ENCODE results near the gene SLC25A3.
"Not testable (repeated sequence)": the region's sequence is repeated elsewhere in the genome, so short reads cannot be mapped to it uniquely, and the experiment has no call there.

The SLC25A3 gene

DNA sequence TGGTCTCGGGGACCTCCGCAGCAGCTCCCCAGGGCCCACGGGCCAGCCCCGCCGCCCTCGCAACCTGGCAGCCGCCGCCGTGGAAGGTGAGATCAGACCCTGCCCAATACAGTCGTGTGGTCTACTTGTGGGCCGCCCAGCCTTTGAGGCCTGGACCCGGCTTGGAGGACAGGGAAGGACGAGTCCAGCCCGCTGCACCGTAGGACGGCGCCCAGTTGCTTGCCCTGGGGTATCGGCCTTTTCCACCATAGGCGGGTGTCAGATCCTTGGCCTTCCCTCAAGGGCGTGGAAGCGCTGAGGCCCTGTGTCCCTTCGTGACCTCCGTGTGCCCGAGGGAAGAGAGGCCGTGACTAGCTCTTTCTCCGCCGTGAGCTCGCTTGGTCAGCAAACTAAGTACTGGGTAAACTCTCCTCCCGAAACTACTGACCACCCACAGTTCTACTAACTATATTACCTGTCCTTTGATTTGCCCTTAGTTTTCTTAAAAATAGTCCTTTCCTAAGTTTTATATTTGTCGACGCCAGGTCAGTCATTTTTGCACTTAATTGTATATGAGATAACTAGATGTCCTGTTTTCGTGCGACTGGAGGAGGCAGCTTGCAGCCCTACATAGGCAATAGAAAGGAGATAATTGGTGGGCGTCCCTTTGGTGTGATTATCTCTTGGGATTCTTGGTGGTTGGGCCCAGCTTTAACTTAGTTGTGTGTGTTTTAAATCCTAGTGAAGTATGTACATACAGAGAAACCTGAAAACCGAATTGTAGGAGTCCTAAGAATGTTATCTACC is 757 bp downstream of the SLC25A3 start:
- DNase-seq (ENCODE audit: low read depth, low spot score), result no peak

DNA sequence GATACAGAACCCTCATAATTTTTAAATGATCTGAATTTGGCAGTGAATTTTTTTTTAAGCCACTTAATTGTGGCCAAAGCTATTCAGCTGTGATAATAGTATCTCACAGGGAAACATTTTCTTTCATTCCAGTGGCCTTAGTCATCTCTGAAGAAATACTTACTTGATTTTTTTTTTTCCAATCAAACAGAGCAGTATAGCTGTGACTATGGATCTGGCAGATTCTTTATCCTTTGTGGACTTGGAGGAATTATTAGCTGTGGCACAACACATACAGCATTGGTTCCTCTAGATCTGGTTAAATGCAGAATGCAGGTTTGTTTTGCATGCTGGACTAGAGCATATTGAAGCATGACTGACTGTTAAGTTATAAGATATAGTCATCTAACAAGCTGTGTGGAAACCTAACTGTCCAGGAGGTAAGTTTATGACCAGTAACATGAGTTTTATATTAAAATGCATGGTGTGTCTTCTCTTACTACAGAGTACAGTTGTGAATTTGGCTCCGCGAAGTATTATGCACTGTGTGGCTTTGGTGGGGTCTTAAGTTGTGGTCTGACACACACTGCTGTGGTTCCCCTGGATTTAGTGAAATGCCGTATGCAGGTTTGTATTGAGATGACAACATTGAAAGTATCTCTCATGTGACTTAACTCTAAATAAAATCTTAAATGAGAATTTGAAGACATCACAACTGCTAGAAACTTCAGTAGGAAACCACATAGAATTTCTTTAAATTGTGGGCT is 1.9 kb downstream of the SLC25A3 start:
- peak; percentile 7 for DNase-seq (ENCODE audit: low read depth, low spot score)

DNA sequence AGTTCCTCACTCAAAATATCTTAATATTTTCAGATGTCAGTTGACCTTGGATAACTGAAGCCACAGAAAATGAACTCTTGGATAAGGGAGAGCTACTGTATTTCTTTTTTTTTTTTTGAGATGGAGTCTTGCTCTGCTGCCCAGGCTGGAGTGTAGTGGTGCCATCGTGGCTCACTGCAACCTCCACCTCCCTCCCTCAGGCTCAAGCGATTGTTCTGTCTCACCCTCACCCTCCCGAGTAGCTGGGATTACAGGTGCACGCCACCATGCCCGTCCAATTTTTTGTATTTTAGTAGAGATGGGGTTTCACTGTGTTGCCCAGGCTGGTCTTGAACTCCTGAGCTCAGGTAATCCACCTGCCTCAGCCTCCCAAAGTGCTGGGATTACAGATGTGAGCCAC is 3.8 kb downstream of the SLC25A3 start:
- not testable (repeated sequence) for DNase-seq (ENCODE audit: low read depth, low spot score)

DNA sequence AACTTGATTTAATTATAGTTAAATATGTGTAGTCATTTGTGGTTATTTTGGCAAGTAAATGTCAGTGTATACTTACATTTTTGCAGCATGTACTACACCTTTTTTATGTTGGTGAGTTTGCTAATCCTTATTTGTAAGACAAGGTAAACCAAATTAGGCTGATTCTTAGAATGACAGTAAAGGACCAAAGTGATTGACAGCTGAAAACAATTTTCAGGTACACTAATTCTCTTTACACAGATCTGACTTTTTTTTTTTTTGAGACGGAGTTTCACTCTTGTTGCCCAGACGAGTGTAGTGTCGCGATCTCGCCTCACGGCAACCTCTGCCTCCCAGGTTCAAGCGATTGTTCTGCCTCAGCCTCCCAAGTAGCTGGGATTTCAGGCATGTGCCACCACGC is 8.4 kb downstream of the SLC25A3 start:
- DNase-seq (ENCODE audit: low read depth, low spot score), result no peak

DNA sequence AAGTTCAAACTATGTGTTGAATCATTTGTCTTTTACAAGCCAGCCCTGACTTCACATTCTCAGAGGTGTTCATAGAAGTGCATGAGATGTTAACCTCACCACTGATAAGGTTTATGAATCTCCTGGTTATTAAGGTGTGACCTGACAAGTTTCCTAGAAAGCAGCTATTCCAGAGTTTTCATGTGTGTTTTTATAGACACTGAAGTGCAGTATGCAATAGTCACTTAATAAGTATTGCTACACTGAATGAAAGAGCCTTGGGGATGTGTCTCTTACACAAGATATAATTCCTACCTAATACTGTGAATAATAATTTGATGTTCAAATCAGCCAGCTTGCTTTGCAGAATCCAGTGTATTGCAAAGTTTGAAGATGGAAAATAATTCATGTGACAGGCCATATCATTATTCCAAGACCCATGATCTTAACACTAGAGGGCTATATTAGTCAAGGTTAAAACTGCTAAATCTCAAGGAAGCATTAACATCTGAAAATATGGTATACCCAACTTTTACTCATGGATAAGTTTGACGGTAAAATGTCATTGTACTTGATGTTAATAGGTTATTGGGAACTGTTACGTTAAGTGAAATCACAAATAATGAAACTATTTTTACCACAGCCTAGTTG is 13.0 kb downstream of the SLC25A3 start:
- DNase-seq (ENCODE audit: low read depth, low spot score), result no peak

DNA sequence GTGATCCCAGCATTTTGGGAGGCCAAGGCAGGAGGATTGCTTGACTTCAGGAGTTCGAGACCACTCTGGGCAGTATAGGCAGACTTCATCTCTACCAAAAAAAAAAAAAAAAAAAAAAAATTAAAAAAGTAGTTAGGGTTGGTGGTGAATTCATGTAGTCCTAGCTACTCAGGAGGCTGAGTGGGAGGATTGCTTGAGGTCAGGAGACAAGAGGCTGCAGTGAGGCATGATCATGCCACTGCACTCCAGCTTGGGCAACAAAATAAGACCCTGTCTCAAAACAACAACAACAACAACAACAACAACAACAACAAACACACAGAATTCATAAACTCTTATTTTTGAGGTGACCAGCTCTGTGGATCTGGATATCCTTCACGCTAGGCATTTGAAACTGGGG is 17.1 kb downstream of the SLC25A3 start:
- DNase-seq (ENCODE audit: low read depth, low spot score), result no peak

DNA sequence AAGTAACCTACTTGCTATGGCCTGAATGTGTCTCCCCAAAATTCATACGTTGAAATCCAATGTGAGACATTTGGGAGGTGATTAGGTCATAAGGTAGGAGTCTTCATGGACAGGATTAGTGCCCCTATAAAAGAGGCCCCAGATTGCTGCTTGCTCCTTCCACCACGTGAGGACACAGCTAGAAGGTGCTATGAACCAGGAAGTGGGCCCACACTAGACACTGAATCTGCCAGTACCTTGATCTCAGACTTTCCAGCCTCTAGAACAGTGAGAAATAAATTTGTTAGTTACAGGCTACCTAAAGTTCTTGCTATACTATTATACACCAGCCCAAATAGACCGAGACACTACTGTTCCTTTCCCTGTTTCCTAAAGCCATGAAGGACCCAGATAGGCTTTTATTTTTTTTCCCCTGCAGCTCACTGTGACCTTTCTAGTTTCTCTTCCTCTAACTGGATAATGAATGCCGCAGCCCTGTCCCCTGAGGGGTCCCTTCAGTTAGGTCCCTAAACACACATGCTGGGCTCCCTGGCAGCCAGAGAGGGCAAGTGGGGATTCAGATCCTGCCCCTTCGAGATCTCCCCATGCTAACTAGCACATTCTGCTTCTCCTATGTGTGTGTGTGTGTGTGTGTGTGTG is 19.3 kb downstream of the SLC25A3 start:
- no peak for DNase-seq (ENCODE audit: low read depth, low spot score)

DNA sequence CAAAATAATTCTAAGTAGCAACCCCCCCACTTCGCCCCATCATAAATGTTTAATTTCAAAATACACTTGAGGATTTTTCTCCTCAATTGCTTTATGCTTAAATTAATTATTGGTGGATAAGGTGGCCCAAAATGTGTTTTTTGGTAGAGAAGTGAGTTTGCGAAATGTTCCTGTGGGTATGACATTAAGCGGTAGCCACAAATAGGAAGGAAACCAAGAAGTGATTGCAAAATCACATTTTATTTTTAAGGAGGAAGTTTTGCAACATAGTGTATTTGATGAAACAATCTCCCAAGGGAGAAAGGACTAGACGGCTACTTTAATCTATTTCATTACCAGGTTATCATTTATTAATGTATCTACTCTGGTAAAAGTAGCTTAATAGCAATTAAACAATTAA is 25.5 kb downstream of the SLC25A3 start:
- DNase-seq (ENCODE audit: low read depth, low spot score), result no peak

DNA sequence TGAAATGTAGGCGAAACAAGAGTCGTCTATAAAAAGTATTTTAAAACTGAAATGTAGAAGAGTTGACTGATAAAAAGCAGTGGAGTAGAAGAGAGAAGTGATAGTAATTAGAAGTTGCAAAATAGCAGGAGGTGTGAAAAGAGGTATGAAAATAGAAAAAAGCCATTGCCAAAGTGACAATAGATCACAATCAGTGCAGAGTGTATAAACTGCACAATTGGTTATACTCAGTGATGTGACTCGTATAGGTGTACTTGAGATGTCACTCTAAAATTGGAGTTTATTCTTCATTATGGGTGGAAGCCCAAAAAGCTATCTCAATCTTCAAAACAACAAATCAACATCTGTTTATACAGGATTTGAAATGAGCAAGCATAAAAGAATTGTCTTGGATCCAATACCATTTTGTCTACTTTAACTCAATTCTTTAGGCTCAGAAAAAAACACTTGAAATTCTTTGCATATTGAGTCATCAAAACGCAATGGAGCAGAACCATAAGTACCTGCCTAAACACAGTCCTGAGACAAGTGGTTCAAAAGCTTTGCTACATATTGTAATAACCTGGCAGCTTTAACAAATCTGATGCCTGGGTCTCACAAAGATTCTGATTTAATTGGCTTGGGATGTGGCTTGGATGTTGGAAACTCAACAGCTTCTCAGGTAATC is 42.3 kb downstream of the SLC25A3 start:
- DNase-seq (ENCODE audit: low read depth, low spot score), result no peak

DNA sequence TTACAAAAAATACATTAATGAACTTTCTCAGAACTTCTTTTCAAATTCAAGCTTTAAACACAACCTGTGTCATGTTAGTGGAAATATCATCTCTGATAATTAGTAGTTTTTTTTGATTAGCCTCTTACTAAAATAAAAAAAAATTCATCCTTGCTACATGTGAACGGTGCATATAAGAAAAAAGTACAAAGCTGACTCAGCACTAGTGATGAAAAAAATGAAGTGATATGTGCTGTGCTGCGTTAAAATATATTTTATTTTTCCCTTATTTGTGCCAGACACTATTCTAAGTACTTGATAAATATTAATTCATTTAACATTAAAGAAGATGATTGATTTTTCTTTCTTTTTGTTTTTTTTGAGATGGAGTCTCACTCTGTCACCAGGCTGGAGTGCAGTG is 43.6 kb downstream of the SLC25A3 start:
- DNase-seq (ENCODE audit: low read depth, low spot score), result no peak

DNA sequence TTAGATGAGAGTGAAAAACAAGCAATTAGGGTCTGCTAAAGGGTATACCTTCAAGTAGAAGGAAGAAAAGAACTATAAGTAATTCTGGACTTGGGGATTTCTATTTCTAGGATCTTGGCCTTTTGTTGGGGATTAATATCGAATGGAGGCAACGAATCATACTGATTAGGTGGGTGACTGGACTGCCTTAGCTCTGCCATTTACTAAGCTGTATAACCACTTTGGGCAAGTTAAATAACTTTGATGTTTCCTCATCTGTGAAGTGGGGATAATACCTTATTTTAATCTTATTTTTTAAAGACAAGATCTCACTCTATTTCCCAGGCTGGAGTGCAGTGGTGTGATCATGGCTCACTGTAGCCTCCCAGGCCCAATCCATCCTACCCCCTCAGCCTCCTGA is 44.5 kb downstream of the SLC25A3 start:
- DNase-seq (ENCODE audit: low read depth, low spot score), result no peak

DNA sequence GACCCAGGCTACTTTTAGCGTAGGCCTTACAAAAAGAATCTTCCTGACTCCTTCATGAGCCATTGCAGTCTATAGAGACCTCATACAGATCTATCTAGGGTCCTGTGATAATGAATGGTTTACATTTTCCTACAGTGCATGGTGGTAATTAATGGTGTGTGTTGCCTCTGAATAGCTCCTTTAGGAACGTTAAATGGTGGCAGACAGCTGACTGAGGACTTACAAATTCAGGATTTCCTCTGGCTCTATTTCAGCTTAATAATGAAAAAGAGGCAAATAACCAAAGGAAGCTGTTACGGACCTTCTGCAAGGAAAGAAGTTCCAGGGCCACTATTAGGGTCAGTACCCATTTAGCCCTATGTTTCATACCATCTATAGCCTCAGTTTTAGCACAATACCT is 46.0 kb downstream of the SLC25A3 start:
- DNase-seq (ENCODE audit: low read depth, low spot score), result no peak

DNA sequence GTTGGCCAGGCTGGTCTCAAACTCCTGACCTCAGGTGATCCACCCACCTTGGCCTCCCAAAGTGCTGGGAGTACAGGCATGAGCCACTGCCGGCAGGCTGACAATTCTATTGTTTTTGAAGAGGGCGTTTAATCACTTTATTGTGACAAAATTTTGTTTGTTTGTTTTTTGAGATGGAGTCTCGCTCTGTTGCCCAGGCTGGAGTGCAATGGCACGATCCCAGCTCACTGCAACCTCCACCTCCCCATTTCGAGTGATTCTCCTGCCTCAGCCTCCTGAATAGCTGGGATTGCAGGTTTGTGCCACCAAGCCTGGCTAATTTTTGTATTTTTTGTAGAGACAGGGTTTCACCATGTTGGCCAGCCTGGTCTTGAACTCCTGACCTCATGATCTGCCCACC is 49.3 kb downstream of the SLC25A3 start:
- DNase-seq (ENCODE audit: low read depth, low spot score), result not testable (repeated sequence)

DNA sequence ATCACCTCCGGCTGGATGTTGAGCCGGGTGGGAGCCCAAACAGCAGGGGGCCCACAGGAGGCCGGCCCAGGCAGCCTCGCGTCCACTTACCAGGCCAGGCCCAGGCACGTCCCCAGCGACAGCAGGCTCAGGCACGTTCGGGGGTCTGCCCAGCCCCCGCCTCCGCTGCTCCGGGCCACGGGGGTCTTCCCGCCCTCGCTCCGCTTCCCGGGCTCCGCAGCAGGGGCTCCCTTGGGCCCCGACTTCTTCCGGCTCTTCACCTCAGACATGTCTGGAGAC is 50.9 kb downstream of the SLC25A3 start:
- no peak for DNase-seq (ENCODE audit: low read depth, low spot score)

DNA sequence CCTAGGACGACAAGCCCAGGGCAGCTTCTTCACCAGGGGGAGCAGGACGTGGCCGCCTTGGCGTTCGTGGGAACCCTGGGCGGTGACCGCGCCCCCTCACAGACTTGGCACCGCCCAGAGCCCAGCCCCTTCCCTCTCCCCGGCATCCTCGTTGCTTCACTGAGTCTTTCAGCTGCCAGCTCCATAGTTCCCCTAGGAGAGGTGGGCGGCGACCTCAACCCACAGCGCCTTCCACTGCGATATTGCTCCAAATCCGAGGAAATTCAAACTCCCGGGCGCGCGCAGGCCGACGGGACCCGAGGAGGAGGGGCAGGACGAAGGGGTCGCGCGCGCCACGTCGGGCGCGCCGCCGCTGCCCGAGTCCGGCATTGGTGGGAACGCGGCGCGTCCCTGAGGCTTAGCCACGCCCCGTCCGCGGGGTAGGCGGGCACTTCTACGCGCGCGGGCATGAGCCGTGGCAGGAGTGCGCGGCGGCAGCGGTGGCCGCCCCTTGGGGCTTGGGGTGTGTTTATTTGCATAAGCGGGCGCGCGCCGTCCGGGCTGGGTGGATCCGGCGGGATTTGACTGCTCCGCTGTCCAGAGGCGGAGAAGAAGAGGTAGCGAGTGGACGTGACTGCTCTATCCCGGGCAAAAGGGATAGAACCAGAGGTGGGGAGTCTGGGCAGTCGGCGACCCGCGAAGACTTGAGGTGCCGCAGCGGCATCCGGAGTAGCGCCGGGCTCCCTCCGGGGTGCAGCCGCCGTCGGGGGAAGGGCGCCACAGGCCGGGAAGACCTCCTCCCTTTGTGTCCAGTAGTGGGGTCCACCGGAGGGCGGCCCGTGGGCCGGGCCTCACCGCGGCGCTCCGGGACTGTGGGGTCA is 51.5 kb downstream of the SLC25A3 start, which contains the start of the genes APAF1 and IKBIP:
Gene APAF1 (plus strand): TSS at position 579 of the 860 bp plus-strand sequence. CDS start 3,070 bp downstream, outside the sequence.
Gene IKBIP (minus strand): TSS at position 77 of the 860 bp plus-strand sequence. CDS start 87 bp downstream, outside the sequence.
- DNase-seq (ENCODE audit: low read depth, low spot score), result peak; percentile 93

DNA sequence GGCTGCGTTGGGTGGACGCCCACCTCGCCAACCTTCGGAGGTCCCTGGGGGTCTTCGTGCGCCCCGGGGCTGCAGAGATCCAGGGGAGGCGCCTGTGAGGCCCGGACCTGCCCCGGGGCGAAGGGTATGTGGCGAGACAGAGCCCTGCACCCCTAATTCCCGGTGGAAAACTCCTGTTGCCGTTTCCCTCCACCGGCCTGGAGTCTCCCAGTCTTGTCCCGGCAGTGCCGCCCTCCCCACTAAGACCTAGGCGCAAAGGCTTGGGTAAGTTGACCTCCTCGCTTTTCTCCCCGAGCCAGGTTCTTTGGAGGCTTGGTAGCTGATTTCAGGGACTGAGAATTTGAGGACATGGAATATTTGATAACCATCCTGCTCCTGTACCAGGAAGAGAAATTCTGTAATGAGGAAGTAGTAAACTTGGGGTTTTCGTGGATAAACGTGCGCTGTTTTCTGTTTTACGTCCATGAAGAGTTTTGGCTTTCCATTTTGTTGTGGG is 52.1 kb downstream of the SLC25A3 start:
- no peak for DNase-seq (ENCODE audit: low read depth, low spot score)

DNA sequence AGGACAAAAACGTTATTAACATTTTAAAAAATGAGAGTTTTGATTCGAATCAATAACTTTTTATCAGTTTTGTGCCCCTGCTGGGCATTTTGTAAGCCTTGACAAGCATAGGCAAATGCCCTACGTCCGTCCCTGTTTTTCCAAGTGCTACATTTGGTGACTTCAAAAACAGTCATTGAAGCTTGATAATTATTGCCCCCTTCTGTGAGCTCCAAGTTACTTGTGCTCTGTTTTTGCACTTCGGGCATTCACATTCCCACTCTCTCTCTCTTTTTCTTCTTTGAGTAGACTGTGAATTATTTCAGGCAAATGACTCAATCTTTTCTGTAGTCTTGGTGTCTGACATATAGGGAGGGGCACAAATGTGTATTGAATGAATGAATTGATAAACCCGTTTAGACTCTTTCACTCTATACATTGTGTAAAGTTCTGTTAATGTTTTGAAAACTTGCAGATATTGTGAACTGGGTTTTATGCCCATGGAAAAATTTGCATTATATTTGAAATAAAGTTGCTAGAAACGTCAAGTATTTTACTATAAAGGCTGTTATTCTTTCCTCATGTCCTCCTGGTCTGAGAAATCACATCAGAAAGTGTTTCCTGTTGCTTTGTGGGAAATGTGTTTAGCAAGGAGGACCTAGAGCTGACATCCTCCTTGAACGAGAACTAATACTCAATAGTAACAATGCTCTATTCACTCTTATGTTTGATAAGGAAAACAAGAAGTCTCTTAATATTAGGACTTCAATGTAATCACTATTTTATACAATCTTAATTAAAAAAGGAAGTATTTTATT is 53.0 kb downstream of the SLC25A3 start:
- no peak for DNase-seq (ENCODE audit: low read depth, low spot score)

DNA sequence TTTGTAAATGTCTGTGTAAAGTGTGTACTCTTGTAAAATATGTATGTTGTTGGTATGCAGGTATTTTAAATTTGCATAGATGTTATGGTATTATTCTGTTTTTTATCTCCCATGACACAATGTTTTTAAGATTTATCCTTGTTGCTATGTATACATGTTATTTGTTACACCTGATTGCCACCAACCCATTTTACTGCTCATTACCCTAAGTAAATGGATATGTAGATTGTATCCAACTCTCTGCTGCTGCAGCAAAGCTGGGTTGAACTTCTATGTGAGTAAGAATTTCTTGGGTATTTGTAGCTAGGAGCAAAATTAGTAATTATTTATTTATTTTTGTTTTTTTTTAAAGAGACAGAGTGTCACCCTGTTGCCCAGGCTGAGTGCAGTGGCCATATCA is 57.8 kb downstream of the SLC25A3 start:
- DNase-seq (ENCODE audit: low read depth, low spot score), result no peak

DNA sequence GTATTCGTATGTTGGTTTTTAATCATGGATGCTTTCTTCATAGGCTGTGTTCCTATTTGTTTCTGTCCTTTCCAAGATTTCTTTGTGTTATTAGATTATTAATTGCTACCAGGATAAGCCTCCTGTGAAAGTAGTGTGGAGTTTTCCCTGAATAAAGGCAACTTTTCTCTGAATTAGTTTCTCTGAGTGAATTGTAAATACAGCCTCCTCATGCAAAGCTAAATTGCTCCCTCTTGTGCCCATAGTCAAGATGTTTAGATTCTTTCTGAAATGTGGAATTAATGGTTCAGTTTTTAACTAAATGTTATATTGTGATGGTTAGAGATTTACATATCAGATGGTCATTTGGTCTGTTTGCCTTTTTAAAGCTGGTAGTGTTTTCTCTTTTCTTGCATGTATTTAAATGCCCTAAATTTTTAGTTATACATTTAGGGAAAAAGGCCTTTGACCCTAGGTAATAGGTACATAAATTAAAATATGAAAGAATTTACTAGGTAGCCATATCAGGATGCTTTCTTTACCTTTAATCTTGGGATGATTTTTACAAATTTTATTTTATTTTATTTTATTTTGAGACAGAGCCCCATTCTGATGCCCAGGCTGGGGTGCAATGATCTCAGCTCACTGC is 60.5 kb downstream of the SLC25A3 start:
- DNase-seq (ENCODE audit: low read depth, low spot score), result no peak
